ENCODE results near the gene CTSZ. TPM values are rescaled to one million over a fixed set of nuclear protein-coding genes. Genes with fewer than 3 reads are reported as not detected.

Gene CTSZ
- total and polyA plus RNA-seq, 2 donors (not counting 1 experiment from before 2014, with no cell fraction given), result 285 to 319 TPM

GRCh38 chr20:59006167-59006863, 739 bp downstream of the CTSZ start:
- Histone ChIP-seq H3K4me1 (ENCODE audit: control insufficient read depth in 2 of 2, insufficient read depth in 2 of 2, low read length in 2 of 2) (peaks cover 49 to 72% of the 10 kb centered on the region in 2 donors), H3K27me3 (replicated peaks in 1 of 4; ENCODE audit: control extremely low read depth in 1 of 4, control insufficient read depth in 3 of 4, insufficient read depth in 4 of 4, low read length in 3 of 4) (no peaks in the 10 kb centered on the region), H3K79me2 (ENCODE audit: control insufficient read depth, insufficient read depth, low read length) (peaks cover 62% of the 10 kb centered on the region), H3K27ac (ENCODE audit: low read length in 2 of 2) (peak overlapping the region; percentile 97), H4K20me1 (ENCODE audit: control insufficient read depth, insufficient read depth, low read length, poor library complexity, severe bottlenecking) (peaks cover 43% of the 10 kb centered on the region), H3K4me2 (replicated peaks; ENCODE audit: low read depth, low read length, poor library complexity, severe bottlenecking) (peak overlapping the region; percentile 86), H3K4me3 (ENCODE audit: control extremely low read depth in 1 of 5, extremely low read depth in 1 of 5, insufficient read depth in 1 of 5, low read depth in 2 of 5, low read length in 4 of 5) (peak overlapping the region; percentile 77 to 91 (median 88)), H3K36me3 (replicated peaks in 1 of 2; ENCODE audit: control extremely low read depth in 1 of 2, control insufficient read depth in 1 of 2, extremely low read depth in 1 of 2, insufficient read depth in 2 of 2, low read length in 1 of 2) (peaks cover 0 to 28% of the 10 kb centered on the region in 2 experiments), H2AFZ (ENCODE audit: insufficient read depth, low read depth, low read length, poor library complexity, severe bottlenecking) (peak overlapping the region; percentile 64), H3K9me3 (ENCODE audit: control extremely low read depth in 1 of 3, control insufficient read depth in 2 of 3, insufficient read depth in 1 of 3, low read length in 2 of 3) (peaks cover 0 to 6% (median 0%) of the 10 kb centered on the region in 3 donors), H3K9ac (ENCODE audit: low read length) (peak overlapping the region; percentile 80)
- H3K27ac Mint-ChIP-seq, result peak overlapping the region; percentile 99
- no peaks in the 10 kb centered on the region for H3K9me3 Mint-ChIP-seq (ENCODE audit: insufficient read depth)
- H3K27me3 Mint-ChIP-seq, result no peaks in the 10 kb centered on the region
- peak overlapping the region; percentile 96 for H3K4me3 Mint-ChIP-seq
- 36% methylated on average over 27 of the region's 29 CpGs for WGBS (ENCODE audit: insufficient coverage)
- DNase-seq (peak; percentile 41), ATAC-seq (ENCODE audit: low read depth) (no peak)
- intact Hi-C loops (cut with micrococcal nuclease), result loop anchor here (5.0 to 10.0 kb wide), 3 partner anchors 1322 to 1612 kb away; partner anchors contain the start of gene RBM38
- ChIA-PET POLR2A (interaction anchor here (1.0 to 3.1 kb wide), 3 partner anchors 10 to 1386 kb away, joined by 3 to 30 read pairs (median 8); partner anchors contain the start of gene ATP5F1E), CTCF (interaction anchor here (1.6 to 2.9 kb wide), 3 partner anchors 25 to 201 kb away, joined by 5 to 19 read pairs (median 6); partner anchors contain the start of genes ATP5F1E and NELFCD)
- peaks cover 72% of the 10 kb centered on the region for H3K4me1 Mint-ChIP-seq
- no peak for TF ChIP-seq CTCF (IDR thresholded peaks at IDR 0.05)
- no peak for TF ChIP-seq EZH2 (IDR thresholded peaks at IDR 0.05; ENCODE audit: borderline replicate concordance, insufficient read depth, low read depth, low read length, poor library complexity, severe bottlenecking)
